Left kidney (tissue), 2 donors: ENCODE measurements around the gene NUDT19. TPM values are rescaled to one million over a fixed set of nuclear protein-coding genes. Genes with fewer than 3 reads are reported as not detected.
"Not testable (repeated sequence)": the region's sequence is repeated elsewhere in the genome, so short reads cannot be mapped to it uniquely, and the experiment has no call there.

ENCODE experiments used
- DNase-seq: peaks from one replicate; pipeline ENCODE4 v3.0.0-alpha.2; 2013
- polyA plus RNA-seq: library from polyadenylated mRNA; unstranded; fragments of 120-200 nt; gene quantifications from one replicate; pipeline ENCODE4 v1.2.1, GENCODE V29; 2013; ENCODE audit not compliant: insufficient read length

Gene NUDT19
- polyA plus RNA-seq, 1 donor: 12.3 TPM

DNA sequence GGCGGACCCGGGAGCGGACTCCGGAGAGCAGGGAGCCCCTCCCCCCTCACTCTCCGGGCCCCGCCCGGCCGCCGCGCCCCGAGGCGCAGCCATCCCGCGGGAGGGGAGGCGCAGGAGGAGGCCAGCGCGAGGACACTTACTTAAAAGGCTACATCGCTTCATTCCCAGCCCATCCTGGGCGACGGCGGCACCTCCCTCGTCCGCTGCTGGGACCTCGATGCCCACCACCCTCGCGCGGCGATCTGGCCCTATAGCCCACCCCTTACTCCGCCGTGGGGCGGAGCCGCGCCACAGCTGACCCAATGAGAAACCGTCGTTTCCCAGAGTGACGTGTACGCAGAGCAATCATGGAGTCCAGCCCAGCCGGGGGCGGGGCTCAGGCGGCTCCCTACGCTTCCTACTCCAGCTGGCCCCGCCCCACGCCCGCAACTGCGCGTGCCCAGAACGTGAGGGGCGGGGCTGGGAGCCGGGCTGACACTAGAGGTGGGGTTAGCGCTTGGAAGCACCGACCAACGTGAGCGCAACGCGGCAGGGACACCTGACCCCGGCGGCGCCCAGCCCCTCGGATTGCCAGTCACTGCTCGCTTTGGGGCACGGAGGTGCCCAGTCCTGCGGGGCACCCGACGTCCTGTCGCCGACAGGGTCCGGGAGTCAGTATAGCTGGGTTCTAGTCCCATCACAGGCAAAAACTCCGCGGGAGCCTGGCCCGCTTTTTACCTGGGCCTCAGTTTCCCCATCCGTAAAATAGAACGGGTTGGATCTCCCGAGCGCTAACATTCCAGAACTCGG is 16.5 kb upstream of the NUDT19 start, which contains the start of gene ANKRD27:
Gene ANKRD27, minus strand, starts transcription at position 250 of the 789 bp plus-strand sequence. CDS start 16,165 bp downstream, outside the sequence.
- peak; percentile 98 for DNase-seq

- no peak for DNase-seq
These were observed 15.9 kb upstream of the NUDT19 start, which contains the start of gene RGS9BP for GRCh38 chr19:32675720-32676185. Gene RGS9BP (plus strand): TSS chr19:32675848. CDS start chr19:32676264, 416 bp downstream.

- DNase-seq: no peak
These were observed 15.3 kb upstream of the NUDT19 start for GRCh38 chr19:32676186-32676894.

DNA sequence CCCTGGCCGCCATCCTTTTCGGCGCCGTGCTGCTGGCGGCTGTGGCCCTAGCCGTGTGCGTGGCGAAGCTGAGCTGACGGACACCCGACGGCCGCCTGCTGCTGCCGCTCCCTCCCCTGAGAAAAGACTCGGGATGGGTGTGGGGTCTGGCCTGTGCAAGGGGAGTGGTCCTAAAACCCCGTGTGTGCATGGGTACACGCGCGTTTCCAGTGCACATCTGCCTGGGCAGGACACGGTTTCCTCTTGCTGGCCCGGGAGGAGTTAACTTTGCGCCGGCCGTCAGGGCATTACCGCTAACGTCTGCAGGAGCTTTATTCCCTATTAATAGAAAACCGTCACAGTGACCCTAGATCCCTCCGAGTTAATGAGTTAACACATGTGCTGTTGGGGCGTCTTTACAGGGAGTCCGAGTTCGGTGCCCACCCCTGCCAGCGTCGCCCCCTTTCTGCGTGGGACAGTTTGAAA is 14.7 kb upstream of the NUDT19 start:
- DNase-seq: no peak

DNA sequence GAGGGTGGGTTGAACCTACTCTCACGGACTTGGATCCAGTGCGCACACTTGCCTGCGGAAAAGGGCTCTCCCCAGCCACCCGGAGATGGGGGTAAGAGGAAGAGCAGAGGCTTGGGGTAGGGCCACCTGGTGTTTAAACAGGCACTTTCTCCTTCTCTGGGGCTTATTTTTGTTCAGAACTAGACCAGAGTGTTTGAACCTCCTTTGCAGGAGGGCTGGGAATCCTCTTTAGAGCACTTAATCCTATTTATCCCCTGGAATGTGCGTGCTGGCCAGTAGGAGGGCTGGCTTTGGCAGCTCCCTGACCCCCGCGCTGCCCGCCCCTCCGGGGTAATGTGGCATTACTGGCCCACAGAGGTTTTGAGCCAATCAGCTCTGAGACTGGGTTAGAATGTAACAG is 14.0 kb upstream of the NUDT19 start:
- no peak for DNase-seq

- no peak for DNase-seq
These were observed 10.6 kb upstream of the NUDT19 start for GRCh38 chr19:32680986-32681385.

DNA sequence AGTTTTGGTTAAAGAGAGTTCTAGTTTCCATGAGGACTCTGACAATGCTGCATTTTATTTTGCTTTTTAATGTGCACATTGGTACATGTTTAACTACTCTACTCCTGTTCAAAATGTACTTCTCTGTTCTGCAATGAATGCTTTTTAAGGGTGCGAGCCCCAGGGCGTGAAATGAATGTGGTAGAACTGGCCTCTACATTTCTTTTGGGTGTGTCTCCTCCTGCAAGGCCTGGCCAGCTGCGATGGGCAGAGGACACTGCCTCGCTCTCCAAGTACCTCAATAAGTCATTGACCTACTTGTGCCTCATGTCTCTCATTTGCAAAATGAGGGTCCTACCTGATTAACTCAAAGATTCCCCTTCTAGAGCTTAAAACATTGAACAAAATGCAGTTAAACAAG is 9.3 kb upstream of the NUDT19 start:
- DNase-seq: no peak

- DNase-seq: no peak
These were observed 4.7 kb upstream of the NUDT19 start for GRCh38 chr19:32686847-32687475.

DNA sequence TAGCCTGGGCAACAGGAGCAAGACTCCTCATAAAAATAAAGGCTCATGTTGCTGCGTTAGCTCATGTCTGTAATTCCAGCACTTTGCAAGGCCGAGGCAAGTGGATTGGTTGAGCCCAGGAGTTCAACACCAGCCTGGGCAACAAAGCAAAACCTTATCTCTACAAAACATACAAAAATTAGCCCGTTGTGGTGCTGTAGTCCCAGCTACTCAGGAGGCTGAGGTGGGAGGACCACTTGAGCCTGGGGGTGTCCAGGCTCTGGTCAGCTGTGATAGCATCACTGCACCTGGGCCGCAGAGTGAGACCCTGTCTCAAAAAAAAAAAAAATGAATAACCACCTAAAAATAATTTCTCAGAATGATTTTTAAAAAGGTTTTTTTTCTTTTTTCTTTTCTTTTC is 3.9 kb upstream of the NUDT19 start:
- DNase-seq: no peak

DNA sequence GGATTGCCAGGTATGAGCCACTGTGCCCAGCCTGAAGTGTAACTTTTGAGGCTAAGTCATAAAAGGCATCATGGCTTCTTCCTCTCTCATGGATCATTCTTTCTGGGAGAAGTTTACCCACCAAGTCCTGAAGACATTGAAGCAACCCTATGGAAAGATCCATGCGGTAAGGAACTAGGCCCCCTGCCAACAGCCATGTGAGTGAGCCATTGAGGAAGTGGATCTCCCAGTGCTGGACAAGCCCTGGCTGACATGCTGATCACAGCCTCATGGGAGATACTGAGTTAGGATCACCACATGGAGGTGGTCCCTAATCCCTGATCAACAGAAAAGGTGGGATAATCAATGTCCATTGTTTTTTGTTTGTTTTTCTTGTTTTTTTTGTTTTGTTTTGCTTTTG is 3.3 kb upstream of the NUDT19 start:
- DNase-seq: no peak

DNA sequence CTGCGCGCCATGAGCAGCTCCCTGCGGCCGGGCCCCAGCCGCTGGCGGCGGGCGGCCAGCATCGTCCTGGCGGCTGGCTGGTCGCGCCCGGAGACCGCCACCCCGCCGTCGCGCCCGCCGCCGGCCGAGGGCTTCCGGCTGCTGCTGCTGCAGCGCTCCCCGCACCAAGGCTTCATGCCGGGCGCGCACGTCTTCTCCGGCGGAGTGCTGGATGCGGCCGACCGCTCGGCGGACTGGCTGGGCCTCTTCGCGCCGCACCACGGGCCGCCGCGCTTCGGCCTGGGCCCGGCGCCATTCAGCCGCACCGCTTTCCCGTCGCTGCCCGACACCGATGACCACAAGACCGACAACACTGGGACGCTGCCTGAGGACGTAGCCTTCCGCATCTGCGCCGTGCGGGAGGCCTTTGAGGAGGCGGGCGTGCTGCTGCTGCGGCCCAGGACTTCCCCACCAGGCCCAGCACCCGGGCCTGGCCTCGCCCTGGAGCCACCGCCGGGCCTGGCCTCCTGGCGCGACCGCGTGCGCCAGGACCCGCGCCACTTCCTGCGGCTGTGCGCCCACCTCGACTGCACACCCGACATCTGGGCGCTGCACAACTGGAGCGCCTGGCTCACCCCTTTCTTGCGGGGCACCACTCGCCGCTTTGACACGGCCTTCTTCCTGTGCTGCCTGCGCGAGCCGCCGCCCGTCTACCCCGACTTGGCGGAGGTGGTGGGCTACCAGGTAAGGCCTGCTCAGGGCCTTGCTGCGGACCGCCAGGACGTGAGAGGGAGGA is 518 bp downstream of the NUDT19 start:
- peak; percentile 40 for DNase-seq

- DNase-seq: no peak
These were observed 1.1 kb downstream of the NUDT19 start for GRCh38 chr19:32692727-32693061.

GRCh38 chr19:32693151-32694108 is 1.8 kb downstream of the NUDT19 start:
- not testable (repeated sequence) for DNase-seq

- DNase-seq: not testable (repeated sequence)
These were observed 2.7 kb downstream of the NUDT19 start for GRCh38 chr19:32694316-32694715.

DNA sequence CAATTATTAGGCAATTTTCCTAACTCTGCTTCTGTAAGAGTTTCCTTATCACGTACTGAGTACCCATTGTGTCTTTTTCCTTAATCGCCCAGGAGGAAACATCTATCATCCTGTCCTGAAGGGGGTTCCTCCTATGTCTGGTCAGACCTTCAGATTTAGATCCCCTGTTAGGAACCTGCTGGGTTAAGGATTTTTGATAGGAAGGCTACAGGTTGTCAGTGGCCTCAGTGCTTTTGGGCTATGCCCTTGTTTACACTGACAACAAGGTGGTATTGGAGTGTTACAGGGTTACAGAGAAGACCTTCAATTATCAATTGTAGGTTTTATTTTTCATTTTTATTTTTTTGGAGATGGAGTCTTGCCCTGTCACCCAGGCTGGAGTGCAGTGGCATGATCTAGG is 3.2 kb downstream of the NUDT19 start:
- not testable (repeated sequence) for DNase-seq

DNA sequence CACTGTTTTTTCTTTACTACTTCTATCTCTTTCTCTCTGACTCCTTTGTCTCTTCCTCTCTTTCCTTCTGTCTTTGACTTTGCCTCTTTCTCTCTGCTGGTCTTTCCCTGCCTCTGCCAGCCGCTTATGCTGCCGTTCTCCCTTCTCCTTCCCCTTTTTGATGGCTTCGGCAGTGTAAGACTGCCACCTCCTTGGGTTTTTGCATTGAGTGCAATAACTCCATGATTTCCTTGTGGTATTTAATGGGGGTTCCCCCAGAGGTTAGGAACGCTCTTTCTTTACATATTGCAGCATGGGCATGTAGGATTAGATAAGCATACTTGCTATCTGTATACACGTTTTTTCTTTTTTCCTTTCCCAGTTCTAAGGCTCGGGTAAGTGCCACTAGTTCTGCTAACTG is 3.9 kb downstream of the NUDT19 start:
- DNase-seq: not testable (repeated sequence)

DNA sequence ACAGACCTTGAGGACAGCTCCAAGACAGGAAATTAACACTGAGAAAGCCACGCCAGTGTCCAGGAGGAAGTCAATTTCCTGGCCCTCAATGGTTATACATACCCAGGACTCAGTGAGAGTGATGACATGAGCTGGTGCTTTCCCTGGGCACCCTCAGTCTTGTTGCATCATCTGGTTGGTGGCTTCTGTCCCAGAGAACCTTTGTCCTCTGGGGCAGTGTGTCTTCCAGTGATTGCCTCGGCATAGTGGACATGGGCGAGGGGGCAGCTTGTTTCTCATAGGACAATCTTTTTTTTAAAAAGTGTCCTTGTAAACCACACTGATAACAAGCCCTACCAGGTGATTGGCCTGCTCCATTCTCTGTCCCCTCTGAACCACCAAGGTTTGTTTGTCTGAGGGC is 5.2 kb downstream of the NUDT19 start:
- DNase-seq: not testable (repeated sequence)

- not testable (repeated sequence) for DNase-seq
These were observed 8.5 kb downstream of the NUDT19 start for GRCh38 chr19:32700129-32700528.

DNA sequence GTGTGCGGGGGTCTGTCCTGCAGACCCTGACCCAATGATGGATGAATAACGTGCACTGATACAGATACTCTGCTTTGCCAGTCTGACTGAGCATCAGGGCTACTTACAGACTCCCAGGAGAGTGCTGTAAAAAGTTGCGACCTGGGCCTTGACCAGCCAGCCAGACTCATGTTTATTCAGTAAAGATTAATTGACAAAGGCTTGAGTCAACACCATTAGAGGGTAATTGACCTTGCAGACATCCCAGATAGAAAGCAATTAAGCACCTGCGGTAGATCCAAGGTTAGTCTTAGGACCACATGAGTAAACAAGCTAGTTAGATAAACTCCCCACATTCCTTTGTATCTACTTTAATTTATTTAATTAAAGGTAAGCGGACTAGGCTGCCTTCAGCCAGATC is 10.4 kb downstream of the NUDT19 start:
- no peak for DNase-seq

DNA sequence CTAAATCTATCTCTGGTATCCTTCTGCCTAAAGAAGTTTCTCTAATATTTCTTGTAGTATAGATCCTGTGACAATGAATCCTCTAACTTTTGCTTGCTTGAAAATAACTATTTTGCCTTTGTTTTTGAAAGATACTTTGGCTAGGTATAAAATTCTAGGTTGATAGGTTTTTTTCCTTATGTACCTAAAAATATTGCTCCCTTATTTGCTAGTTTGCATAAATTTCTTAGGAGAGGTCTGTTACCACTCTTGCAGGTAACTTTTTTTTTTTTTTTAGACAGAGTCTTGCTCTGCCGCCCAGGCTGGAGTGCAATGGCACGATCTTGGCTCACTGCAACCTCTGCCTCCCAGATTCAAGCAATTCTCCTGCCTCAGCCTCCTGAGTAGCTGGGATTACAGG is 12.4 kb downstream of the NUDT19 start:
- not testable (repeated sequence) for DNase-seq

DNA sequence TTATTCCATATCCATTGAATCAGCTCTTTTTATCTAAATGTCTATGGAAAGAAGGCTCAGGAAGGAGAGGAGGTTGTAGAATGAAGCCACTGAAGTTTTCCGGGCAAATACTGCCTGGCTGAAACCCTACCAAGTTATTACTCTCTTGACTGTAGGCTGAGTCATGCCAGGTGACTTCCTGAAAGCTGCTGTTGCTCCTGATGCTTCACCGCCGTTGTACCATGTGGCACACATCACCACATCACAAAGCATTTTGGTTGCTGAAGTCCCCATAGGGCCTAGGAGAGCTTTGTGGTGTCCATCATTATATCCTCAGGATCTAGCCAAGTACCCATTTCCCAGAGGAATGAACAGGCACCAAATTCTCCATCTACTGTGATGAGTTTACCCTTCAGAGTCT is 16.8 kb downstream of the NUDT19 start:
- DNase-seq: no peak
